IMR-90 (cell line): ENCODE data around the gene MUC21. TPM values are rescaled to one million over a fixed set of nuclear protein-coding genes. Genes with fewer than 3 reads are reported as not detected.

Experiments used
- ATAC-seq: fragments of 200-7000 bp; cut with Tn5 transposase; 2 replicates; pipeline ENCODE4 v1.9.1; 2020; ENCODE audit warnings: low read depth, mild to moderate bottlenecking, moderate library complexity
- BruUV-seq: library from RNA; stranded (reverse); fragments of 400-500 nt; replicated peaks from 2 replicates; lab custom pipeline; 2021; lab: Mats Ljungman, UMichigan
- CTCF ChIA-PET: fragments of 300-600 bp; formaldehyde crosslinking; extraction: SDS; loops from one replicate; lab custom pipeline; 2021; ENCODE audit warnings: antibody characterized with exemption; lab: Yijun Ruan, JAX
- POLR2A ChIA-PET: fragments of 300-600 bp; sonication (Branson Sonifier 250); formaldehyde crosslinking; loops from one replicate; lab custom pipeline; 2022; ENCODE audit warnings: antibody characterized with exemption; ENCODE audit not compliant: unreplicated experiment; lab: Charles Lee
- DNase-seq: peaks from one replicate; pipeline ENCODE4 v3.0.0; 2013
- H2AFZ ChIP-seq: replicated peaks from 2 replicates; pipeline ENCODE3; 2013; ENCODE audit warnings: low read length, mild to moderate bottlenecking; ENCODE audit not compliant: poor library complexity
- H2AK5ac ChIP-seq: 2 replicates; pipeline ENCODE4 v1.6.1; 2013; ENCODE audit warnings: low read depth, low read length, inconsistent platforms
- H2AK9ac ChIP-seq: replicated peaks from 2 replicates; pipeline ENCODE3; 2013; ENCODE audit warnings: mild to moderate bottlenecking, low read depth, low read length, moderate library complexity; ENCODE audit not compliant: poor library complexity
- H2BK120ac ChIP-seq: 2 replicates; pipeline ENCODE4 v1.6.1; 2013; ENCODE audit warnings: low read depth, low read length, inconsistent platforms
- H2BK15ac ChIP-seq: 3 replicates; pipeline ENCODE4 v1.6.1; 2013; ENCODE audit warnings: low read depth, low read length, inconsistent platforms
- H2BK20ac ChIP-seq: 2 replicates; pipeline ENCODE4 v1.6.1; 2013; ENCODE audit warnings: low read depth, mild to moderate bottlenecking, inconsistent platforms, low read length, moderate library complexity
- H2BK5ac ChIP-seq: 2 replicates; pipeline ENCODE4 v1.6.1; 2013; ENCODE audit warnings: mild to moderate bottlenecking, low read depth, low read length, inconsistent platforms; ENCODE audit not compliant: poor library complexity, severe bottlenecking
- H3K14ac ChIP-seq: replicated peaks from 2 replicates; pipeline ENCODE4 v1.6.1; 2013; ENCODE audit warnings: low read depth, low read length, inconsistent platforms
- H3K18ac ChIP-seq: 2 replicates; pipeline ENCODE4 v1.6.1; 2013; ENCODE audit warnings: low read depth, low read length, control low read depth
- H3K23ac ChIP-seq: 2 replicates; pipeline ENCODE4 v1.6.1; 2013; ENCODE audit warnings: low read depth, low read length, inconsistent platforms
- H3K27ac ChIP-seq: 2 replicates; pipeline ENCODE4 v1.5.1; 2013; ENCODE audit warnings: mild to moderate bottlenecking, control low read depth, low read length; ENCODE audit not compliant: insufficient read depth
- H3K27me3 ChIP-seq: 2 replicates; pipeline ENCODE4 v1.6.1; 2013; ENCODE audit warnings: low read length; ENCODE audit not compliant: control insufficient read depth, insufficient read depth
- H3K36me3 ChIP-seq: 2 replicates; pipeline ENCODE4 v1.6.1; 2013; ENCODE audit warnings: low read length, mixed read lengths; ENCODE audit not compliant: control insufficient read depth, insufficient read depth
- H3K4ac ChIP-seq: 2 replicates; pipeline ENCODE4 v1.6.1; 2013; ENCODE audit warnings: low read depth, low read length, inconsistent platforms
- H3K4me1 ChIP-seq: 2 replicates; pipeline ENCODE4 v1.6.1; 2013; ENCODE audit warnings: low read length, mixed read lengths; ENCODE audit not compliant: control insufficient read depth, insufficient read depth
- H3K4me2 ChIP-seq: 2 replicates; pipeline ENCODE4 v1.6.1; 2013; ENCODE audit warnings: low read depth, mild to moderate bottlenecking, control low read depth, low read length, moderate library complexity
- H3K4me3 ChIP-seq: 2 replicates; pipeline ENCODE4 v1.5.1; 2013; ENCODE audit warnings: low read depth, mild to moderate bottlenecking, control low read depth, low read length, moderate library complexity; ENCODE audit not compliant: insufficient read depth
- H3K56ac ChIP-seq: 2 replicates; pipeline ENCODE4 v1.6.1; 2013; ENCODE audit warnings: low read length, inconsistent platforms; ENCODE audit not compliant: insufficient read depth; ENCODE audit errors: extremely low read depth
- H3K79me1 ChIP-seq, 2 experiments: 2 replicates each; pipeline ENCODE4 v1.6.1; 2013; ENCODE audit warnings: low read length in 2 of 2, inconsistent platforms in 1 of 2, low read depth in 1 of 2
- H3K9ac ChIP-seq: 2 replicates; pipeline ENCODE4 v1.6.1; 2013; ENCODE audit warnings: low read depth, low read length, control low read depth
- H3K9me1 ChIP-seq: 2 replicates; pipeline ENCODE4 v1.6.1; 2013; ENCODE audit warnings: low read length, inconsistent platforms; ENCODE audit not compliant: insufficient read depth
- H3K9me3 ChIP-seq: 2 replicates; pipeline ENCODE4 v1.6.1; 2013; ENCODE audit warnings: low read length; ENCODE audit not compliant: control insufficient read depth, insufficient read depth
- H4K20me1 ChIP-seq: 2 replicates; pipeline ENCODE4 v1.6.1; 2013; ENCODE audit warnings: low read length, inconsistent platforms; ENCODE audit not compliant: insufficient read depth
- H4K5ac ChIP-seq: 2 replicates; pipeline ENCODE4 v1.6.1; 2013; ENCODE audit warnings: mild to moderate bottlenecking, low read depth, low read length, control low read depth
- H4K8ac ChIP-seq, 2 experiments: 2 replicates each; pipeline ENCODE4 v1.6.1; 2013; ENCODE audit warnings: low read depth in 2 of 2, low read length in 2 of 2, control low read depth in 1 of 2, inconsistent platforms in 1 of 2
- H4K91ac ChIP-seq: 2 replicates; pipeline ENCODE4 v1.6.1; 2013; ENCODE audit warnings: low read depth, low read length, inconsistent platforms; ENCODE audit not compliant: insufficient read depth
- CHD1 ChIP-seq: IDR thresholded peaks from 2 replicates; pipeline ENCODE4 v1.6.1; 2012; ENCODE audit warnings: low read depth, low read length, improper control_type of control experiment
- CTCF ChIP-seq: conservative IDR thresholded peaks from 2 replicates; pipeline ENCODE4 v1.5.1; 2012; ENCODE audit warnings: mild to moderate bottlenecking, low read depth, low read length, improper control_type of control experiment
- FOS ChIP-seq: fragments of 150-350 bp; IDR thresholded peaks from 2 replicates; pipeline ENCODE4 v1.6.1; 2016; ENCODE audit warnings: low read depth, low read length
- MAFK ChIP-seq: IDR thresholded peaks from 2 replicates; pipeline ENCODE4 v1.6.1; 2012; ENCODE audit warnings: low read depth, low read length, improper control_type of control experiment
- MAZ ChIP-seq: IDR thresholded peaks from 2 replicates; pipeline ENCODE4 v1.6.1; 2012; ENCODE audit warnings: low read depth, mild to moderate bottlenecking, low read length, improper control_type of control experiment, moderate library complexity, borderline replicate concordance
- MXI1 ChIP-seq: IDR thresholded peaks from 2 replicates; pipeline ENCODE4 v1.6.1; 2012; ENCODE audit warnings: low read depth, mild to moderate bottlenecking, low read length, moderate library complexity, borderline replicate concordance
- NFE2L2 ChIP-seq: fragments of 150-350 bp; IDR thresholded peaks from 2 replicates; pipeline ENCODE4 v1.6.1; 2016; ENCODE audit warnings: low read depth, mild to moderate bottlenecking, low read length
- POLR2A ChIP-seq: IDR thresholded peaks from 2 replicates; pipeline ENCODE4 v1.6.1; 2012; ENCODE audit warnings: mild to moderate bottlenecking, low read depth, low read length
- RCOR1 ChIP-seq: IDR thresholded peaks from 2 replicates; pipeline ENCODE4 v1.6.1; 2012; ENCODE audit warnings: mild to moderate bottlenecking, low read length, improper control_type of control experiment; ENCODE audit not compliant: insufficient replicate concordance
- WGBS, 2 experiments: methylation state at CpG; one replicate each; pipeline versions ENCODE4 v1.1.5 to v1.1.7; 2013; ENCODE audit warnings: missing lambda C conversion rate in 2 of 2; ENCODE audit not compliant: insufficient read length in 1 of 2; ENCODE audit errors: extremely low coverage in 2 of 2; 5-methylcytosine and 5-hydroxymethylcytosine counted together
- dilution Hi-C: fragments of 300-500 bp; cut with HindIII; formaldehyde crosslinking; loops from one replicate; pipeline ENCODE4 v1.14.3; 2018; ENCODE audit warnings: low sequenced_read_pairs; ENCODE audit not compliant: unreplicated experiment
- in situ Hi-C: fragments of 300-500 bp; cut with MboI; formaldehyde crosslinking; loops from 3 replicates; pipeline ENCODE4 v1.14.3; 2019; ENCODE audit warnings: low sequenced_read_pairs, inconsistent platforms, mixed read lengths
- intact Hi-C: fragments of 100-400 bp; cut with micrococcal nuclease; formaldehyde crosslinking; loops from 2 replicates; pipeline ENCODE4 v1.10.0; 2022
- polyA plus RNA-seq, 3 experiments: library from polyadenylated mRNA; depleted of rRNA; stranded (reverse); fragments of >200 nt; gene quantifications; 2 replicates each; pipeline ENCODE4 v1.2.3, GENCODE V29; 2012; ENCODE audit warnings: low replicate concordance in 1 of 3
- total RNA-seq: library from RNA; depleted of rRNA; stranded (reverse); fragments of >200 nt; gene quantifications from 2 replicates; pipeline ENCODE4 v1.2.3, GENCODE V29; 2012; rRNA removed

Gene MUC21
- total and polyA plus RNA-seq, 2 of the 4 experiments (the other 2 are of a cell fraction) = not detected

- Histone ChIP-seq H3K14ac (no peak overlapping the region), H3K36me3 (no peaks in the 10 kb centered on the region), H3K27ac (no peak overlapping the region), H3K9me1 (peaks cover 9% of the 10 kb centered on the region; the same call in 1 of the 2 replicates), H4K20me1 (no peaks in the 10 kb centered on the region), H4K5ac (no peak overlapping the region), H3K18ac (no peak overlapping the region), H3K4me1 (peaks cover 8% of the 10 kb centered on the region), H2AFZ (no peak overlapping the region), H3K9me3 (no peaks in the 10 kb centered on the region), H2AK5ac (no peak overlapping the region), H2BK20ac (no peak overlapping the region), H3K23ac (no peak overlapping the region), H3K56ac (no peak overlapping the region), H3K4me2 (no peak overlapping the region), H2BK120ac (no peak overlapping the region), H2AK9ac (no peak overlapping the region), H4K91ac (no peak overlapping the region), H2BK15ac (no peak overlapping the region), H3K4ac (no peak overlapping the region), H4K8ac (no peak overlapping the region), H3K4me3 (no peak overlapping the region), H3K9ac (no peak overlapping the region), H3K79me1 (no peaks in the 10 kb centered on the region), H2BK5ac (no peak overlapping the region), H3K27me3 (peaks cover 10% of the 10 kb centered on the region)
- no peak for TF ChIP-seq MXI1
- no peak for TF ChIP-seq CTCF
- TF ChIP-seq POLR2A = no peak
- TF ChIP-seq CHD1 = no peak
- TF ChIP-seq MAFK = no peak
- TF ChIP-seq RCOR1 = no peak
- no peak for TF ChIP-seq FOS
- no peak for TF ChIP-seq MAZ
- TF ChIP-seq NFE2L2 = no peak
- no peak for DNase-seq
- no CpG with 5 or more reads among the region's 8 CpGs for WGBS, 2 experiments
- ChIA-PET CTCF (interaction anchor here (1.0 kb wide), 1 partner anchor 43 kb away, joined by 3 read pairs; no protein-coding TSS in a partner anchor), POLR2A (no interaction called here)
- no peak for ATAC-seq
- intact Hi-C loops = no loop called here
- in situ Hi-C loops = no loop called here
- dilution Hi-C loops = no loop called here
- no TSS peak for BruUV-seq
These were observed 55.0 kb downstream of the MUC21 start for GRCh38 chr6:31038559-31038958.

Other genes with a start within 250 kb of the MUC21 start
- gene FLOT1, start 241.0 kb upstream of the MUC21 start, total RNA-seq = 96.2 and 104 TPM in 2 replicates
- gene FLOT1, start 241.0 kb upstream of the MUC21 start, polyA plus RNA-seq (2012; rRNA removed) = 161 and 162 TPM in 2 replicates
- 38.4 and 65.8 TPM in 2 replicates for gene IER3, start 239.2 kb upstream of the MUC21 start, total RNA-seq
- 159 and 163 TPM in 2 replicates for gene IER3, start 239.2 kb upstream of the MUC21 start, polyA plus RNA-seq (2012; rRNA removed)
- 5.6 and 6.7 TPM in 2 replicates for gene DDR1, start 99.2 kb upstream of the MUC21 start, total RNA-seq
- 17.8 and 19.6 TPM in 2 replicates for gene DDR1, start 99.2 kb upstream of the MUC21 start, polyA plus RNA-seq (2012; rRNA removed)
- 6.9 and 13.4 TPM in 2 replicates for gene GTF2H4, start 75.5 kb upstream of the MUC21 start, total RNA-seq
- 29.5 and 30.8 TPM in 2 replicates for gene GTF2H4, start 75.5 kb upstream of the MUC21 start, polyA plus RNA-seq (2012; rRNA removed)
- gene VARS2, start 69.5 kb upstream of the MUC21 start, total RNA-seq = 6.9 and 7.2 TPM in 2 replicates
- 13.3 and 14.0 TPM in 2 replicates for gene VARS2, start 69.5 kb upstream of the MUC21 start, polyA plus RNA-seq (2012; rRNA removed)
- not detected in 2 replicates for gene SFTA2, start 51.5 kb upstream of the MUC21 start, total RNA-seq
- not detected in 2 replicates for gene SFTA2, start 51.5 kb upstream of the MUC21 start, polyA plus RNA-seq (2012; rRNA removed)
- not detected in 2 replicates for gene MUCL3, start 42.7 kb upstream of the MUC21 start, total RNA-seq
- gene MUCL3, start 42.7 kb upstream of the MUC21 start, polyA plus RNA-seq (2012; rRNA removed) = not detected in 2 replicates
- gene MUC22, start 26.8 kb downstream of the MUC21 start, total RNA-seq = not detected in 2 replicates
- 0.02 TPM in 1 of 2 replicates, not detected in the other for gene MUC22, start 26.8 kb downstream of the MUC21 start, polyA plus RNA-seq (2012; rRNA removed)
- not detected in 2 replicates for gene C6orf15, start 128.9 kb downstream of the MUC21 start, total RNA-seq
- gene C6orf15, start 128.9 kb downstream of the MUC21 start, polyA plus RNA-seq (2012; rRNA removed) = not detected in 2 replicates
- gene PSORS1C1, start 131.1 kb downstream of the MUC21 start, total RNA-seq = 0.28 and 0.36 TPM in 2 replicates
- 1.1 and 2.1 TPM in 2 replicates for gene PSORS1C1, start 131.1 kb downstream of the MUC21 start, polyA plus RNA-seq (2012; rRNA removed)
- not detected in 2 replicates for gene CDSN, start 136.7 kb downstream of the MUC21 start, total RNA-seq
- not detected in 2 replicates for gene CDSN, start 136.7 kb downstream of the MUC21 start, polyA plus RNA-seq (2012; rRNA removed)
- gene PSORS1C2, start 155.3 kb downstream of the MUC21 start, total RNA-seq = not detected in 2 replicates
- not detected in 2 replicates for gene PSORS1C2, start 155.3 kb downstream of the MUC21 start, polyA plus RNA-seq (2012; rRNA removed)
- 16.1 and 22.0 TPM in 2 replicates for gene CCHCR1, start 174.1 kb downstream of the MUC21 start, total RNA-seq
- gene CCHCR1, start 174.1 kb downstream of the MUC21 start, polyA plus RNA-seq (2012; rRNA removed) = 13.1 and 14.2 TPM in 2 replicates
- gene TCF19, start 174.9 kb downstream of the MUC21 start, total RNA-seq = 14.2 and 14.4 TPM in 2 replicates
- gene TCF19, start 174.9 kb downstream of the MUC21 start, polyA plus RNA-seq (2012; rRNA removed) = 13.1 and 15.1 TPM in 2 replicates
- not detected in 2 replicates for gene POU5F1, start 187.0 kb downstream of the MUC21 start, total RNA-seq
- gene POU5F1, start 187.0 kb downstream of the MUC21 start, polyA plus RNA-seq (2012; rRNA removed) = not detected in 2 replicates